ENCODE results near the gene C1QA. TPM values are rescaled to one million over a fixed set of nuclear protein-coding genes. Genes with fewer than 3 reads are reported as not detected.

Gene C1QA
- total RNA-seq, 1 experiment from 2014 or later, result not detected

- no peak for DNase-seq (ENCODE audit: low read depth)
Measured at GRCh38 chr1:22612671-22613571, 23.5 kb upstream of the C1QA start.

DNA sequence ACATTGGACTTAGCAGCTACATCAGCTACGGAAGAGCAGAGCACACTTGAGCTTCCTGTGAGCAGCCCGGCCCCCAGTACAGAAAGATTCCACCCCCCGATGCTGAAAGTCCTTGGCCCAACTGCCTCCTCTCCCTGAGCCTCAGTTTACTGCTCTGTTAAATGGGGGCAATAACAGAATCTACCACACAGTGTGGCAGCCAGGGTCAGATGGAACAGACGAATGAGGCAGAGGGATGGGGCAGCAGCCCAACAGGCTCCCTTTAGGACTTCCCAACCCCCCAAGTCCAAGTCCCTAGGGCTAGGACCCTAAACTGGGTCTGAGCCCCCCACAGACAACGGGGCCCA is 22.9 kb upstream of the C1QA start:
- DNase-seq (ENCODE audit: low read depth), result no peak

DNA sequence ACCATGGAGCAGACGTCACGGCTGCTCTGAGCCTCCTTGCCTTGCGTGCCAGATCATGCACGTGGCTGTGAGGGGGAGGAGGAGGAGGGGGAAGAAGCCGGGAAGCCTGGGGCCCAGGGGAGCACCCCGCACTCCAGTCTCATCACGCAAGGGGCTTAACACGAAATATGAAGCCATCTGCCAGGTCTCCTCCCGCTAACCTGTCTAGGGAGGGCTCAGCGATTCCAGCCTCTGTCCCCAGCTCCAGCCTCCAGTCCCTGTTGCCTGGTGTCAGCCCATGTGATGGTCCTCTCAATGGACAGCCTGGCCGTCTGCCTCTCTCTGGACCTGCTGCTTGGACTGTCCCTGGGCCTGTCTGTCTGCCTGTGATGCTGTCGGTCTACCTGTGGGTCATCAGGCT is 22.5 kb upstream of the C1QA start:
- DNase-seq (ENCODE audit: low read depth), result no peak

DNA sequence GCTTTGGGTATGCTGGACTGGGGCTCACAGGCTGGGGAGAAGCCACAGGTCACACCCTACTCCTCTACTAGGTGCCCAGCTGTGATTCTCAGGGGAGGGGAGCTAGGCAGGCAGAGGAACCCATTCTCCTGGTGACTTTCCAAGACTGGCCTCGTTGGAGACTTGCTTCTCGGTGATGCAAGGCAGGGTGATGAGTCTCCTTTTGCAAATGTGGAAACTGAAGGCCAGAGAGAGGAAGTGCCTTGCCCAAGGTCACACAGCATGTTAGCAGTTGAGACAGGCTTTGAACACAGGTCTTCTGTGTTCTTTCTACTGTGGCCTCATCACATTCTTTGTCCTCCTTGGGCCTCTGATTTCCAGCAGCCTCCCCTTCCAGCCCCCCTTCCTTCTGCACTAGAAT is 20.5 kb upstream of the C1QA start:
- DNase-seq (ENCODE audit: low read depth), result no peak

DNA sequence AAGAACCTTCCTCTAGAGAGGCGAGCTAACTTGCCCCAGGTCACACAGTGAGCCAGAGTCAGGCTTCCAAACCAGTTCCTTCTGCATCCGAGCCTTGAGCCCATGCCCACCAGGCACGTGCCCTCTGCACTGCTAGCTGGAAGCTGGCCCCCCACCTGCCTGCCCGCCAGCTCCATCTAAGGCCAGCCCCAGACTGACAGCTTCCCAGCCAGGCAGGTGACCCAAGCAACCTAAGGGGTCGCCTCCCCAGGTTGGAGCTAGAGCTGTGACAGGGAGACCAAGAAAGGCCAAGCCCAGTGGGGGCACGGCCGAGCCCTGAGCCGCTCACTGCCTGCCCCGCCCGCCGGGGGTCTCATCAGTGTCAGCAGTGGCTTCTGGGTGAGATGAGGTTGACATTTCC is 19.9 kb upstream of the C1QA start:
- no peak for DNase-seq (ENCODE audit: low read depth)

- no peak for DNase-seq (ENCODE audit: low read depth)
Measured at GRCh38 chr1:22618056-22618455, 18.4 kb upstream of the C1QA start.

- peak; percentile 49 for DNase-seq (ENCODE audit: low read depth)
Measured at GRCh38 chr1:22619252-22619651, 17.2 kb upstream of the C1QA start.

GRCh38 chr1:22619798-22620197 is 16.6 kb upstream of the C1QA start:
- no peak for DNase-seq (ENCODE audit: low read depth)

DNA sequence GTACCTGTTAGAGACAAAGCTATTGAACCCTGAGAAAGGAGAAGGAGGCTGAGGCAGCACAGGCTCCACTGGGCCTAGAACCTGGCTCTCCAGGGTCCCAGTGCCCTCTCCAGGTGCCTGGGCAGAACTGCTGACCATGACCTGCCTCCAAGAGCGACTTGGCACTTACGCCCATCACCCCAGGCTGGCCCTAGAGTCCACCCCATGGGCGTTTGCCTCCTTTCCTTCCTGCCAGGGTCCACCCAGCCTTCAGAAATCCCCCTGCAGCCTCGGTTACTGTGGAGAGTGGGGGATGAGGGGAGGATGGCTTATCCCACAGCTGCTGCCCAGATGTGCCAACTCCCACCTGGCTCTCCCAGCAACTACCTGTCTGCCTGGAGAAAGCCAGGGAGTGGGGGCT is 14.7 kb upstream of the C1QA start:
- no peak for DNase-seq (ENCODE audit: low read depth)

GRCh38 chr1:22625262-22625925 is 11.0 kb upstream of the C1QA start:
- DNase-seq (ENCODE audit: low read depth), result no peak

- DNase-seq (ENCODE audit: low read depth), result no peak
Measured at GRCh38 chr1:22626237-22627157, 9.9 kb upstream of the C1QA start.

DNA sequence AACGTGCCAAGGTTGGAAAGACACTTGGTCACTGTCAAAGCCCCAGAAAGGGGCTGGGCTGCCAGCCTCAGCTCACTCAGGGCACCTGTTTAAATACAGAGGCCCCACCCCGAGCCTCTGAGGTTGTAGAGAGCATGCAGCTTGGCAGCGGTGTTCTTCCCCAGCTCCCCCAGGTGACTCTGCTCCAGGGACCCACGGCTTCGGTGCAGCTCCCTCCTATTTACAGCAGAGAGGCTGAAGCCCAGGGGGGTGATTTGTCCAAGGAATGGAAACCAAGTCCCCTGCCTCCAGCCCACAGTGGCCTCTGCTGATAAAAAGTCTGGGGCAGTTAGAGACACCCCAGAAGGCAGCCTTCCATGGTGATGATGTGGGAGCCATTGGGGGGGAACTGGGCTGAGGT is 9.1 kb upstream of the C1QA start:
- no peak for DNase-seq (ENCODE audit: low read depth)

- no peak for DNase-seq (ENCODE audit: low read depth)
Measured at GRCh38 chr1:22628698-22629444, 7.6 kb upstream of the C1QA start.

DNA sequence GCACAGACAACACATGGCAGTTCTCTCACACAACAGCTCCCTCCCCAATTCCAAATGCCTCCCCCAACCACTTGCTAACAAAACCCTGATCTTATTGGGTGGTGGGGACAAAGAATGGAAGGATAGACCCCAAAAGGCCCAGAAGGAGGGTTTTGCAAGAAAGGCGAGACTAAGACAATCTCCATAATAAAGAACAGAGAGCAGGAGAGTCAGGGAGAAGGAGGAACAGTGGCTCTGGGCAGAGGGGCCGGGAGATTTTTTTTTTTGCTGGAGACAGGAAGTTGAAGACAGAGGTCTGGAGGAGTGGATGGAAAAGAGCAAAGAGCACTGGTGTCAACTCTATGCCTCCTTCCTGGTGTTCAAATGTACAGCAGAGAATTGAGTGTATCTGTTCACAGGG is 6.5 kb upstream of the C1QA start:
- DNase-seq (ENCODE audit: low read depth), result no peak

GRCh38 chr1:22633697-22634463 is 2.5 kb upstream of the C1QA start:
- no peak for DNase-seq (ENCODE audit: low read depth)

- DNase-seq (ENCODE audit: low read depth), result no peak
Measured at GRCh38 chr1:22635436-22635835, 992 bp upstream of the C1QA start.

DNA sequence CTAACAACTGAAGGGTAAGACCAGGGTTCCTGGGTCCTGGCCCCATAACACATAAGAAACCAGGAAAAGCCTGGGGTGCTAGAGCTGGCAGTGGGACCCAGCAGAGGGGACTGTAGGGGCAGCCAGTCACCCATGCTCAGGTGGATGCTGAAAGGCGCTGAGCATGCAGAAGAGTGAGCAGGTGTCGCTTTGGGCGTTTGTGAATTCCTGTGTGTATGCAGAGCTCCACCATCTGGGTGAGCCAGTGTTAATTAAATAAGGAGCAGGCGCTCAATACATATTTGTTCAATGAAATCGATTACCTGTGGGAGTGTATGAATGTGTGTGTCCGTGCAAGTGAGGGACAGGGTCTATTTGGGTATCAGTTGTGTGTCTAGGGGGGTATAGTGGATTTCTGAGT is 499 bp downstream of the C1QA start:
- DNase-seq (ENCODE audit: low read depth), result no peak

DNA sequence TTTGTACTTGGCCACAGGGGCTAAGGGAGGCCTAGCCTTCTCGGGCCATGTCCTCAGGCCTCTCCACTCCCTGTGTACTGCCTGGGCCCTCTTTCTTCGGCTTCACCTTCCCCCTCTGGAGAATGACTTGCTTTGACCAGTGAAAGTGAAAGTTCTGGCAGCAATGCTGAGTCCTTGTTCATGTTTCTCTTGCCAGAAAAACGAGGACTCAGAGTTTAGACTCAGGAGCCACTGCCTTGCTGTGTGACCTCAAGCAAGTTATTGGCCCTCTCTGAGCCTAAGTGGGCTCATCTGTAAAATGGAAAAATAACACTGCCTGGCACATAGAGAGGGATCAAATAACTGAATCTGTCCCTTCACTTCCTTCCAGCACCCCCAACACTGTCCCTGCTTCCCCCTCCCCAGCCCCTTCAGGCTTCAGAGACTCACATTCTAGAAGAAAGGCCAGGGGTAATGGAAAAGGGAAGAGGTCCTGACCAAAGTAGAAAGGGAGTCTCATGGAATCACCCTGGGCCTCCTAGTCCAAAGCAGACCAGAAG is 1.5 kb downstream of the C1QA start:
- DNase-seq (ENCODE audit: low read depth), result no peak

GRCh38 chr1:22638476-22639234 is 2.2 kb downstream of the C1QA start:
- no peak for DNase-seq (ENCODE audit: low read depth)

Measured in HT1080 (cell line).